Activated T-cell treated with anti-CD3 and anti-CD28 coated beads, Interleukin-2, amount 50 U/mL, for 72 hours (primary cell): ENCODE data around the gene KRTAP19-5. TPM values are rescaled to one million over a fixed set of nuclear protein-coding genes. Genes with fewer than 3 reads are reported as not detected.

ENCODE experiments used
- ATAC-seq, 2 donors: fragments of 150-1000 bp; cut with Tn5 transposase; replicated peaks in 1 of 2; 2 replicates each; pipeline ENCODE4 v1.10.0; 2021; ENCODE audit warnings: moderate library complexity in 2 of 2, mild to moderate bottlenecking in 1 of 2
- DNase-seq, 2 donors: peaks; one replicate each; pipeline ENCODE4 v3.0.0; 2021 to 2022; ENCODE audit warnings: mixed read lengths in 1 of 2
- H3K27ac Mint-ChIP-seq: one replicate; pipeline ENCODE4 v1.8.0; 2022; ENCODE audit warnings: mild to moderate bottlenecking, moderate library complexity, mixed read lengths
- H3K27me3 Mint-ChIP-seq: one replicate; pipeline ENCODE4 v1.8.0; 2022; ENCODE audit warnings: low read depth, mixed read lengths
- H3K36me3 Mint-ChIP-seq, 2 donors: one replicate each; pipeline ENCODE4 v1.8.0; 2022; ENCODE audit warnings: mixed read lengths in 2 of 2, mild to moderate bottlenecking in 1 of 2; ENCODE audit not compliant: insufficient read depth in 2 of 2
- H3K4me1 Mint-ChIP-seq: one replicate; pipeline ENCODE4 v1.8.0; 2022; ENCODE audit warnings: low read depth, mixed read lengths
- H3K4me3 Mint-ChIP-seq, 2 donors: one replicate each; pipeline ENCODE4 v1.8.0; 2022; ENCODE audit warnings: mild to moderate bottlenecking in 2 of 2, mixed read lengths in 2 of 2, moderate library complexity in 2 of 2
- H3K9me3 Mint-ChIP-seq, 2 donors: one replicate each; pipeline ENCODE4 v1.8.0; 2022; ENCODE audit warnings: mixed read lengths in 2 of 2
- total RNA-seq, 2 donors: library from RNA; stranded (reverse); gene quantifications; one replicate each; pipeline ENCODE4 v1.2.3, GENCODE V29; 2022

KRTAP19-5 gene
- total RNA-seq, 2 donors from 2014 or later = not detected

- no peak overlapping the region for H3K27ac Mint-ChIP-seq
- H3K27me3 Mint-ChIP-seq = peaks cover 6% of the 10 kb centered on the region
- no peak for DNase-seq
- H3K4me3 Mint-ChIP-seq = no peak overlapping the region
- no peaks in the 10 kb centered on the region for H3K9me3 Mint-ChIP-seq
- no peaks in the 10 kb centered on the region for H3K36me3 Mint-ChIP-seq
- ATAC-seq = no peak
- no peaks in the 10 kb centered on the region for H3K4me1 Mint-ChIP-seq
Observed at GRCh38 chr21:30468900-30469714, 32.8 kb downstream of the KRTAP19-5 start.

GRCh38 chr21:30463713-30464112 lies 38.2 kb downstream of the KRTAP19-5 start:
- Mint-ChIP-seq H3K9me3 (no peaks in the 10 kb centered on the region), H3K4me3 (no peak overlapping the region), H3K27ac (no peak overlapping the region), H3K36me3 (no peaks in the 10 kb centered on the region), H3K27me3 (peaks cover 6% of the 10 kb centered on the region), H3K4me1 (no peaks in the 10 kb centered on the region)
- DNase-seq (no peak), ATAC-seq (no peak)

Other genes with a start within 250 kb of the KRTAP19-5 start
- not detected for gene KRTAP24-1, start 219.2 kb downstream of the KRTAP19-5 start, total RNA-seq
- gene KRTAP25-1, start 212.6 kb downstream of the KRTAP19-5 start, total RNA-seq = not detected
- not detected for gene KRTAP26-1, start 181.8 kb downstream of the KRTAP19-5 start, total RNA-seq
- gene KRTAP27-1, start 164.4 kb downstream of the KRTAP19-5 start, total RNA-seq = not detected
- gene KRTAP23-1, start 153.5 kb downstream of the KRTAP19-5 start, total RNA-seq = not detected
- gene KRTAP13-2, start 129.9 kb downstream of the KRTAP19-5 start, total RNA-seq = not detected
- gene KRTAP13-1, start 106.1 kb downstream of the KRTAP19-5 start, total RNA-seq = not detected
- not detected for gene KRTAP13-3, start 76.2 kb downstream of the KRTAP19-5 start, total RNA-seq
- gene KRTAP13-4, start 71.9 kb downstream of the KRTAP19-5 start, total RNA-seq = not detected
- not detected for gene KRTAP15-1, start 61.9 kb downstream of the KRTAP19-5 start, total RNA-seq
- gene KRTAP19-1, start 21.8 kb downstream of the KRTAP19-5 start, total RNA-seq = not detected
- gene KRTAP19-2, start 14.7 kb downstream of the KRTAP19-5 start, total RNA-seq = not detected
- not detected for gene KRTAP19-3, start 10.1 kb downstream of the KRTAP19-5 start, total RNA-seq
- not detected for gene KRTAP19-4, start 5.0 kb downstream of the KRTAP19-5 start, total RNA-seq
- gene KRTAP19-6, start 39.7 kb upstream of the KRTAP19-5 start, total RNA-seq = not detected
- not detected for gene KRTAP19-7, start 59.2 kb upstream of the KRTAP19-5 start, total RNA-seq
- not detected for gene KRTAP22-2, start 88.3 kb upstream of the KRTAP19-5 start, total RNA-seq
- gene KRTAP6-3, start 90.3 kb upstream of the KRTAP19-5 start, total RNA-seq = not detected
- not detected for gene KRTAP6-2, start 96.8 kb upstream of the KRTAP19-5 start, total RNA-seq
- gene KRTAP22-1, start 98.9 kb upstream of the KRTAP19-5 start, total RNA-seq = not detected
- gene KRTAP6-1, start 111.8 kb upstream of the KRTAP19-5 start, total RNA-seq = not detected
- not detected for gene KRTAP20-1, start 114.3 kb upstream of the KRTAP19-5 start, total RNA-seq
- gene KRTAP20-4, start 118.5 kb upstream of the KRTAP19-5 start, total RNA-seq = not detected
- not detected for gene KRTAP20-2, start 133.1 kb upstream of the KRTAP19-5 start, total RNA-seq
- not detected for gene KRTAP20-3, start 140.7 kb upstream of the KRTAP19-5 start, total RNA-seq
- gene KRTAP21-3, start 216.6 kb upstream of the KRTAP19-5 start, total RNA-seq = not detected
- gene KRTAP21-2, start 245.1 kb upstream of the KRTAP19-5 start, total RNA-seq = not detected